ENCODE data around the gene GALNTL6.

Gene GALNTL6

DNA sequence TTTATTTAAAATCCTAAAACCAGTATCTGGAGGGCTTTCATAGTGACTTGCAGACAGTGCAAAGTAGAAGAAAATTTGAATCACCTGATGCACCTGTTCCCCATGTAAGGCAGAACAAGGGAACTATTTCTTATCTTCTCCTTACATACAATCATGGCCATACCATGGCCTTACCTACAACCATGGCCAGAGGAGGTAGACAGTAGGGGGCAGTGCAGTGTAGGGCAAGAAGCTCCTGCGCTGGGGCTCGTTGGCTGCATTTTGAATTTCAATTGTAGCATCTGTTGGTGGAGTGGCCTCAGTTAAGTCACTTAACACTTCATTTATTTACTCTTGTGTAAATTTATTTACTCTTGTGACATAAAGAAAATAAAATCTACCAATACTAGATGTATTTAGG is 33.0 kb downstream of the GALNTL6 start:
- peak; percentile 73 to 77 for DNase-seq
- TF ChIP-seq POLR2A (IDR thresholded peaks at IDR 0.05; ENCODE audit: low read length) (no peak), GATA1 (IDR thresholded peaks at IDR 0.05; ENCODE audit: low read depth, low read length) (no peak)

DNA sequence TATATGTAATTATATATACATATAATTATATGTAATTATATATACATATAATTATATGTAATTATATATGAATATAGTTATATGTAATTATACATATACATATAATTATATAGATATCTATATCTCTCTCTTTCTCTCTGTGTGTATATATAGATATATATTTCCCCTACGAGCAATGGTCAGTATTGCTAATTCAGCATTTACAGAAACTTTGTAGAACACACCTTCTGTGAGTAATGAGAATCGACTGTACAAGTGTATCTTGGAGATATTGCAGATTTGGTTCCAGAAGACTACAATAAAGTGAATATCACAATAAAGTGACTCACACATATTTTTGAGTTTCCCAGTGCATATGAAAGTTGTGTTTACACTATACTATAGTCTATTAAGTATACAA is 33.7 kb downstream of the GALNTL6 start:
- no peak for DNase-seq

DNA sequence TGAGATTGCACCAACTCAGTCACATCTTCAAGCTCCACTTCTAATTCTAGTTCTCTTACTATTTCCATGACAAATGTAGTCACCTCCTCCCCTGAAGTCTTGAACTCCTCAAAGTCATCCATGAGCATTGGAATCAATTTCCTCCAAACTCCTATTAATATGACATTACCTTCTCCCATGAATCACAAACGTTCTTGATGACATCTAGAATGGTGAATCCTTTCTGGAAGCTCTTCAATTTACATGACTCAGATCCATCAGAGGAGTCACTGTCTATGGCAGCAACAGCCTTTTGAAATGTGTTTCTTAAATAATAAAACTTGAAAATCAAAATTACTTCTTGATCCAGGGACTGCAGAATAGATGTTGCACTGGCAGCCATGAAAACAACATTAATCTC is 34.5 kb downstream of the GALNTL6 start:
- TF ChIP-seq GATA1 (IDR thresholded peaks at IDR 0.05; ENCODE audit: low read depth, low read length) (no peak), POLR2A (IDR thresholded peaks at IDR 0.05; ENCODE audit: low read length) (no peak)

More for the DNA sequence above, 33.7 kb downstream of the GALNTL6 start:
- TF ChIP-seq POLR2A (IDR thresholded peaks at IDR 0.05; ENCODE audit: low read length) (no peak), GATA1 (IDR thresholded peaks at IDR 0.05; ENCODE audit: low read depth, low read length) (no peak)

DNA sequence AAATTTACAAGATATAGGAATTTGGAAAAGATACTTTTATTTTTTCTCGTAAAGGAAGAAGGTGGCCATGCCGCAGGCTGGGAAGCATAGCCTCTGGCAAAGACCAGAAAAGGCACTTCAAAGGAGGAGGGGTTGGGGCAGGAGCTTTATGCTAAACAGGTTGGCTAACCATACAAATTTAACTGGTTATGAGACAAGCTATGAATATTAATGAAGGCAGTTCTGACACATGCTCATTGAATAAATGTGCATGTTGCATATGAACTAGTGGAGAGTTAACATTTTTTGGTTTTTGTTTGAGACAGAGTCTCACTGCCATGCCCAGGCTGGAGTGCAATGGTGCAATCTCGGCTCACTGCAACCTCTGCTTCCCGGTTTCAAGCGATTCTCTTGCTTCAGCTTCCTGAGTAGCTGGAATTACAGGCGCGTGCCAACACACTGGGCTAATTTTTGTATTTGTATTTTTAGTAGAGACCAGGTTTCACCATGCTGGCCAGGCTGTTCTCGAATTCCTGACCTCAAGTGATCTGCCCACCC is 36.5 kb downstream of the GALNTL6 start:
- DNase-seq = no peak

More for the DNA sequence above, 34.5 kb downstream of the GALNTL6 start:
- DNase-seq = no peak

DNA sequence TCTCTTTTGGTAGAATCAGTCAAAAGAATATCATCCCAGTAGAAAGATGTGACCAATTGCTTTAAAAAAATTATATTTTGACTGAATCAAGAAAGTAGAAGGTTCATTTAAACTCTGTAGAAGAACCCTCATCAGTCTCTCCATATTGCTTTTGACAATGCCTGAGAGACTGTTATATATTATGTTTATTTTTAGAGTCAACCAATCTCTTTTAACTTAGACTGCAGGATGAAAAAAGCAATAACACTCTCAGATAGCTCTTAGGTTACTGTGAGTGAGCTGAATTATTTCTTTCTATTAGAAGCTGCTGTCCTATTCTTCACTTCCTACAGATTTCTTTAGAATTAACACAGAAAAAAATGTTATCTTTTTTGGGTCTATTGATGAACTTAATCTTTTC is 38.1 kb downstream of the GALNTL6 start:
- no peak for TF ChIP-seq GATA1 (IDR thresholded peaks at IDR 0.05; ENCODE audit: low read depth, low read length)
- TF ChIP-seq POLR2A (IDR thresholded peaks at IDR 0.05; ENCODE audit: low read length) = no peak
- no peak for DNase-seq

More for the DNA sequence above, 36.5 kb downstream of the GALNTL6 start:
- no peak for TF ChIP-seq POLR2A (IDR thresholded peaks at IDR 0.05; ENCODE audit: low read length)
- no peak for TF ChIP-seq GATA1 (IDR thresholded peaks at IDR 0.05; ENCODE audit: low read depth, low read length)

DNA sequence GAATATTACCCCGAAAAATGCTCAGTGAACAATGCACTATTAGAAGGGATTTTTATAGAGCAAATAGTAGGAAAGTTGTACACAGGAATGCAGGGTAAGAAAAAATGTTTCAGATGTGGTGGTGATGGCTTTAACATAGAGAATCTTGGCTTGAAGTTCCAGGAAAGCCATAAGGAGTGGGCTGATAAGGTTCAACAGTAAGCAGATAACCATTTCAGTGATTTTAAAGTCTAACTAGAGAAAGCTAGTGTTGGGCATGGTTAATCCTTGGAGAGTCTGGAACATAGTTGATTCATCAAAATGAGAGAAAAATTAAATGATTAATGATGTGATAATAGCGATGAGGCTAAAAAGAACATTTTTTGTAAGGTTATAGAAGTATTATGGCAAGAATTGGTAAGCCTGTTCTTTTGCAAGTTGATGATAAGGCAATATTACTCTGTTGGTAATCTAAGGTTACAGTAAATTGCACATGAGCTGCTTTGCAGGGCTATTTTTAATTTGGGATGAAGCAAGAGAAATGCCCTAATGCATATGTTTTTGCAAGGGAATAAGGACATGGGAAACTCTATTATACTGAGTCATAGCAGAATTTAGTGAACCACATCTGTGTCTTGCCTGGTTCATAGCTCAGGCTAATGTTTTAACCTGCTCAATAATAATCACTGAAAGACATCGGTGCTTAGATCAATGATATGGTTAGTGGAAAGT is 44.3 kb downstream of the GALNTL6 start:
- peak; percentile 32 to 57 for DNase-seq
- TF ChIP-seq GATA1 (IDR thresholded peaks at IDR 0.05; ENCODE audit: low read depth, low read length) (no peak), POLR2A (IDR thresholded peaks at IDR 0.05; ENCODE audit: low read length) (no peak)

DNA sequence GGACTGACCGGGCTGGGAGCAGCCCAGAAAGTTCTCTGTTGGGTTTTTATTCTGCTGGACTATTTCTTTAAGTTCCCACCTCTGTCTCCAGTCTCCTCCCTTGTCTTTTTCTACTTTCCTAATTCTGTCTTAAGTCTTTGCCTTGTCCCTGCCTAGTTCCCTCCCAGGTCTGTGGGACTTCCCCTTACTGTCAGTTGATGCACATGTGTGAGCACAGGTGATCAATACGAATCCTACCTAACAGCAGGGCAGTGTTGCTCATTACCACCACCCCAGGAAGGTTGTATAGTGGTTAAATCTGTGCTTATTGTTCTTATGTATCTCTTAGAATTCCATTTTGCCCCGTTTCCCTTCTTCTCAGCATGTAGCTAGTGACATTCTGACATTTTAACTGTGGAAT is 62.1 kb downstream of the GALNTL6 start:
- DNase-seq = no peak
- TF ChIP-seq GATA1 (IDR thresholded peaks at IDR 0.05; ENCODE audit: low read depth, low read length) (no peak), POLR2A (IDR thresholded peaks at IDR 0.05; ENCODE audit: low read length) (no peak)

DNA sequence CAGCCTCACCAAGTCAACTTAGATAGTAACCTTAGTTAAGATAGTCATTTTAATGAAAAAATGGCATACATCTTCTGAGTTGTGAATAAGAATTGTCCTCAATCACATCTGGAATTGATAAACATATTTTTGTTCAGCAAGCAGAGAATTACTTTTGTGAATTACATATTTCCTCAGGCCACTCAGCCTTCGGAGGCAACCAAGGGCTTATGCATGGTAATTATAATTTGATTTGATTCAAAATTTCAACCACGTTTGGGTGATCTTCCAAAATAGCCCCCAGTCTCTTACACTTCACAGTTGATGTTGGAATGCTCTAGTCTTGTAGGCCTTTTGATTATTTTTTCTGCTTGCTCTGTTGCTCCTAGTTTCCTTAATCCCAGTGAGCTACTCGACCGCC is 63.4 kb downstream of the GALNTL6 start:
- no peak for TF ChIP-seq GATA1 (IDR thresholded peaks at IDR 0.05; ENCODE audit: low read depth, low read length)
- TF ChIP-seq POLR2A (IDR thresholded peaks at IDR 0.05; ENCODE audit: low read length) = no peak
- DNase-seq = no peak

DNA sequence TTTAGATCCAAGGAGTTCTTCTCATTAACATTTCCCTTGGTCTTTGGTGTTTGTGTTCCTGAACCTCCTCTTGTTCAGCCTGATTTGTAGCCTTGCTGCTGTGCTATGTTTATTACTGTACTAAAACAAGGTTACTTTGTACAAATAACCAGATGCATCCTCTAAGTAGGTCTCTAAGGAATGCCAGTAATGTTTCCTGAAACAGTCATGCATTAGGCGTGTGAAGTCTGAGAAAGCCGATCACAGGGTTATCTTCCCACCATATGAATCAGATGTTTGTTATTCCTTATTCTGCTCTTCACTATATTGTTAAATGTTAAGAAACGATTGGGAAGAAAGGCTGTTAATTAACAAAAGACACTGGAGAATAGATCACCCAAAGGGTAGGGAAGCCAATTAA is 66.9 kb downstream of the GALNTL6 start:
- TF ChIP-seq POLR2A (IDR thresholded peaks at IDR 0.05; ENCODE audit: low read length) = no peak
- TF ChIP-seq GATA1 (IDR thresholded peaks at IDR 0.05; ENCODE audit: low read depth, low read length) = no peak
- no peak for DNase-seq

DNA sequence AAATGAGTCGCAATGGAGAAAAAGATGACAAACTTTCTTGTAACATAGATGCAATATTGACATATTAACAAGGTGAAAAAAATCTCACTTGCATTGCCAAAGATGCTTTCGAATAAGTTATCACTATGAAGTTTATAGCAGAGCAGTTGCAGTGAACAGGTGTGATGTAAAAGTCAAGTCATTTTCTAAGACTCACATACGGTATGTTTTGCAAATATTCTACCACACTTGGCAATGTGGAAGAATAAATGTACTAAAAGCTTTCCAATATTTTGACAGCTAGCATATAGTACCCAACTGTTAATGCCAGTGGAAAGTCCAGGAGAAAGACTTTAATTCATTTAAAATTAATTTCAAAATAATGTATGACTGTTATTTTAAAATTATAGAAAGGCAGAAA is 76.5 kb downstream of the GALNTL6 start:
- DNase-seq = no peak
- TF ChIP-seq GATA1 (IDR thresholded peaks at IDR 0.05; ENCODE audit: low read depth, low read length) = no peak
- TF ChIP-seq POLR2A (IDR thresholded peaks at IDR 0.05; ENCODE audit: low read length) = no peak

DNA sequence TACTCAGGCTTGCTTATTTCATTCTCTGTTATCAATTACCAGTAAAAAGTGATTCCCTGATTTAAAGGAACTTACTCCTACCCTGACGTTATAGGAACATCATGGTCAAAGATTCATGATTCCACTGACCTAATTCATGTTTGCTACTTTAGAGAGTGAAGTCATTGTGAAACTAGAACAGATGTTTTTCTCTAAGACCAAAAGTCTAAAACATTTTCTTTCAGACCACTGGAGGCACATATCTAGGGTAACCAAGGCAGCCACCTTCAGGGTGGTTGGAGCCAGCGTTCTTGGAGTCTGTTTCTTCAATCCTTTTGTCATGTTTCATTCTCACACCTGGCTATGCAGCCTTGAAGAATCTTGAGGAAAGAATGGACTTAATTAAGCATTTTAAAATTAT is 77.8 kb downstream of the GALNTL6 start:
- TF ChIP-seq POLR2A (IDR thresholded peaks at IDR 0.05; ENCODE audit: low read length) (no peak), GATA1 (IDR thresholded peaks at IDR 0.05; ENCODE audit: low read depth, low read length) (no peak)
- DNase-seq = no peak

DNA sequence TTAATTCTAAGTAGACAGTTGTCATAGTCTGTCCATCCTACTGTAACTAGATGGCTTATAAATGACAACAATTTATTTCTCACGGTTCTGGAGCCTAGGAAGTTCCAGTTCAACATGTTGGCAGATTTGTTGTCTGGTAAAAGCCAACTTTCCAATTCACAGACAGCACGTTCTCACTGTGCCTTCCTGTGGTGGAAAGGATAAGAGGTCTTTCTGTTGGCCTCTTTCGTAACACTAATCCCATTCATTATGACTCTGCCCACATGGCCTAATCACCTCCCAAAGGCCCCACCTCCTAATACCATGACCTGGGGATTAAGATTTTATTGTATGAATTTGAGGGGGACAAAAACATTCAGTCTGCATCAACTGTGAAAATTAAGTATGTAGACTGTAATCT is 83.2 kb downstream of the GALNTL6 start:
- DNase-seq = no peak
- TF ChIP-seq POLR2A (IDR thresholded peaks at IDR 0.05; ENCODE audit: low read length) (no peak), GATA1 (IDR thresholded peaks at IDR 0.05; ENCODE audit: low read depth, low read length) (no peak)

DNA sequence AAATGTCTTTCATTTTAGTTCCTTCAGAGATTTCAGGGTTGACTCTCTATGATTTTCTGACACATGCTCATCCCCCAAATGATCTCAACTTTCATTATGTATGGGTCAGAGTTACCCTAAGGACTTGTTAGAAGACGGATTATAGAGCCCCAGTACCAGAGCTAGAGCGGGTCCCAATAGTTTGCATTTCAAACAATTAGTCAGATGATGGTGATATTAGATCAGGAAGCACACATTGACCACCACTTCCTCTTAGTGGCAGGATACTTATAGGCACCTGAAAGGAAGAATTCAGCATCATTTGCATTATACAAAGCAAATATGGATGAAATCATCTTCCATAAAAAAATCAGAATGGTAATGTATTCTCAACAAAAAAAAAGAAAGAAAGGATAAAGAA is 106.1 kb downstream of the GALNTL6 start:
- no peak for DNase-seq
- TF ChIP-seq GATA1 (IDR thresholded peaks at IDR 0.05; ENCODE audit: low read depth, low read length) (no peak), POLR2A (IDR thresholded peaks at IDR 0.05; ENCODE audit: low read length) (no peak)

DNA sequence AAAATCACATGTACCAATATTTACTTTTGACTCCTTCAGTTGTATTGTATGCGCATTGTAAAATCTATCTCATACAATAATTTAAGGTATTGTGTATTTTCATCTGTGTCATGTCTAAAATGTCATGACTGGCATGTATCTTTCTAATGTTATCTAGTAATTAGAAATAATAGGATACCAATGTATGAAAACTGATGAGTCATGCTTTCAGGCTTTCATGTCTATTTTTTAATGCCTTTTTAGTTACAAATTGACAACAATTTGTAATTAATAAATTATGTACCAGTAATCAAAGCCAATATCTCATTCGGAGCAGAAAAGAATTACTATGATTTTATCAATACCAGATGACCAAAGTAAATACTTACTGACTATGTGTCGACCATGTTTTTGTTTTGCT is 107.7 kb downstream of the GALNTL6 start:
- no peak for DNase-seq
- TF ChIP-seq GATA1 (IDR thresholded peaks at IDR 0.05; ENCODE audit: low read depth, low read length) = no peak
- no peak for TF ChIP-seq POLR2A (IDR thresholded peaks at IDR 0.05; ENCODE audit: low read length)

DNA sequence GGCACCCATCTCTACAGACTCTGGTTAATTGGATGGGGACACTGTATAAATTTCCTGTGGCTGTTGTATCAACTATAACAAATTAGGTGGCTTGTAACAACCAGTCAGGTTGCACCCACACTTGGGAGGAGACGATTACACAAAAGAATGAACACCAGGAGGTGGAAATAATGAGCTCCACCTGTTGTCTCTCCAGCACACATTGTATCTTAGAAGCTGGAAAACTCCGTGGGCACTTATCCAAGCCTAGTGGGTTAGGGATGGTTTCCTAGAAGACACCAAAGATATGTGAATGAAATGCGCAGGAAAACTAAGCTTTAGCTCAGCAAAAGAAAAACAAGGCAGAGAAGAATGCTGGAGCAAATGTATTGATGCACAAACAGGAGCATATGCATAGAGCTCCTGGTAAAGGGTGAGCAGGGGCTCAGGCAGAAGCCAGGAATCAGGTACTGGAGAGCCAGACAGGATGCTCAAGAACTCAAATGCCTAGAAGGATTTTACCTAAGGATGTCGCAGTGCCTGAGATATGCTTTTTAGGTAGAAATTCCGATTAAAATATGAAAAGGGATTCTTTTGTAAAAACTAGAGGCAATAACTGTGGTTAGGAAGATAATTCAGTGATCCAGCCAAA is 111.7 kb downstream of the GALNTL6 start:
- TF ChIP-seq GATA1 (IDR thresholded peaks at IDR 0.05; ENCODE audit: low read depth, low read length) (no peak), POLR2A (IDR thresholded peaks at IDR 0.05; ENCODE audit: low read length) (no peak)
- no peak for DNase-seq
